Liver (tissue), 3 donors: ENCODE results near the gene TSKU.

Source experiments
- EGR1 ChIP-seq, 2 donors: IDR thresholded peaks; 2 replicates each; pipeline ENCODE4 v1.6.1; 2016 to 2018; ENCODE audit warnings: antibody characterized with exemption in 2 of 2, low read depth in 2 of 2
- GABPA ChIP-seq, 2 donors: IDR thresholded peaks in 1 of 2; conservative IDR thresholded peaks in 1 of 2; 2 replicates each; pipeline ENCODE4 v1.6.1; 2016; ENCODE audit warnings: antibody characterized with exemption in 2 of 2, mild to moderate bottlenecking in 1 of 2, moderate library complexity in 1 of 2
- HNF4A ChIP-seq, 2 donors: conservative IDR thresholded peaks; 2 replicates each; pipeline ENCODE4 v1.6.1; 2016; ENCODE audit warnings: antibody characterized with exemption in 2 of 2, mild to moderate bottlenecking in 2 of 2
- RAD21 ChIP-seq, 2 donors: IDR thresholded peaks; 2 replicates each; pipeline ENCODE4 v1.6.1; 2016; ENCODE audit warnings: antibody characterized with exemption in 2 of 2, mild to moderate bottlenecking in 2 of 2
- TAF1 ChIP-seq: conservative IDR thresholded peaks from 2 replicates; pipeline ENCODE4 v1.6.1; 2016; ENCODE audit warnings: antibody characterized with exemption, mild to moderate bottlenecking
- YY1 ChIP-seq: IDR thresholded peaks from 2 replicates; pipeline ENCODE4 v1.6.1; 2016; ENCODE audit warnings: antibody characterized with exemption, mild to moderate bottlenecking
- TF ChIP-seq, protein P1 (sequence below): fragments of 150-350 bp; IDR thresholded peaks from 2 replicates; pipeline ENCODE4 v1.5.1; 2017; ENCODE audit warnings: improper control_type of control experiment, low read depth, low read length; ENCODE audit not compliant: missing input control
- TF ChIP-seq, protein P2 (sequence below): IDR thresholded peaks from 2 replicates; pipeline ENCODE4 v1.6.1; 2016; ENCODE audit warnings: antibody characterized with exemption, mild to moderate bottlenecking
- TF ChIP-seq, protein P3 (sequence below): IDR thresholded peaks from 2 replicates; pipeline ENCODE4 v1.6.1; 2016; ENCODE audit warnings: antibody characterized with exemption
- TF ChIP-seq, protein P4 (sequence below): IDR thresholded peaks from 2 replicates; pipeline ENCODE4 v1.6.1; 2016; ENCODE audit warnings: antibody characterized with exemption
- donor health status: healthy.
- donor health status: healthy.

DNA sequence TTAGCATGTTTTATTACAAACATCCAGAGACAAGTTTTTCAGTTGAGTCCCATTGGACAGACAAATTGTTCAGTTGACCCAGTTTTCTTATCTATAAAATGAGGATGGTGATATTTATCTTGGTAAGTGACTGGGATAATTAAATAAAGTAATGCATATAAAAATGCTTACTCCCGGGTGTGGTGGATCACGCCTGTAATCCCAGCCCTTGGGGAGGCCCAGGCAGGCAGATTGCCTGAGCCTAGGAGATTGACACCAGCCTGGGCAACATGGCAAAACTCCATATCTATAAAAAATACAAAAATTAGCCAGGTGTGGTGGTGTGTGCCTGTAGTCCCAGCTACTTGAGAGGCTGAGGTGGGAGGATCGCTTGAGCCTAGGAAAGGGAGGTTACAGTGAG is 61.9 kb downstream of the TSKU start:
- TF ChIP-seq, protein P1, sequence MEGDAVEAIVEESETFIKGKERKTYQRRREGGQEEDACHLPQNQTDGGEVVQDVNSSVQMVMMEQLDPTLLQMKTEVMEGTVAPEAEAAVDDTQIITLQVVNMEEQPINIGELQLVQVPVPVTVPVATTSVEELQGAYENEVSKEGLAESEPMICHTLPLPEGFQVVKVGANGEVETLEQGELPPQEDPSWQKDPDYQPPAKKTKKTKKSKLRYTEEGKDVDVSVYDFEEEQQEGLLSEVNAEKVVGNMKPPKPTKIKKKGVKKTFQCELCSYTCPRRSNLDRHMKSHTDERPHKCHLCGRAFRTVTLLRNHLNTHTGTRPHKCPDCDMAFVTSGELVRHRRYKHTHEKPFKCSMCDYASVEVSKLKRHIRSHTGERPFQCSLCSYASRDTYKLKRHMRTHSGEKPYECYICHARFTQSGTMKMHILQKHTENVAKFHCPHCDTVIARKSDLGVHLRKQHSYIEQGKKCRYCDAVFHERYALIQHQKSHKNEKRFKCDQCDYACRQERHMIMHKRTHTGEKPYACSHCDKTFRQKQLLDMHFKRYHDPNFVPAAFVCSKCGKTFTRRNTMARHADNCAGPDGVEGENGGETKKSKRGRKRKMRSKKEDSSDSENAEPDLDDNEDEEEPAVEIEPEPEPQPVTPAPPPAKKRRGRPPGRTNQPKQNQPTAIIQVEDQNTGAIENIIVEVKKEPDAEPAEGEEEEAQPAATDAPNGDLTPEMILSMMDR, result no peak
- TF ChIP-seq TAF1 (no peak), GABPA (IDR thresholded peaks at IDR 0.05 in 1 of 2, conservative IDR thresholded peaks at IDR 0.05 in 1 of 2) (no peak), YY1 (no peak), RAD21 (IDR thresholded peaks at IDR 0.05) (no peak), HNF4A (conservative IDR thresholded peaks at IDR 0.05) (no peak), EGR1 (IDR thresholded peaks at IDR 0.05; ENCODE audit: low read depth in 2 of 2) (no peak)
- TF ChIP-seq, protein P2, sequence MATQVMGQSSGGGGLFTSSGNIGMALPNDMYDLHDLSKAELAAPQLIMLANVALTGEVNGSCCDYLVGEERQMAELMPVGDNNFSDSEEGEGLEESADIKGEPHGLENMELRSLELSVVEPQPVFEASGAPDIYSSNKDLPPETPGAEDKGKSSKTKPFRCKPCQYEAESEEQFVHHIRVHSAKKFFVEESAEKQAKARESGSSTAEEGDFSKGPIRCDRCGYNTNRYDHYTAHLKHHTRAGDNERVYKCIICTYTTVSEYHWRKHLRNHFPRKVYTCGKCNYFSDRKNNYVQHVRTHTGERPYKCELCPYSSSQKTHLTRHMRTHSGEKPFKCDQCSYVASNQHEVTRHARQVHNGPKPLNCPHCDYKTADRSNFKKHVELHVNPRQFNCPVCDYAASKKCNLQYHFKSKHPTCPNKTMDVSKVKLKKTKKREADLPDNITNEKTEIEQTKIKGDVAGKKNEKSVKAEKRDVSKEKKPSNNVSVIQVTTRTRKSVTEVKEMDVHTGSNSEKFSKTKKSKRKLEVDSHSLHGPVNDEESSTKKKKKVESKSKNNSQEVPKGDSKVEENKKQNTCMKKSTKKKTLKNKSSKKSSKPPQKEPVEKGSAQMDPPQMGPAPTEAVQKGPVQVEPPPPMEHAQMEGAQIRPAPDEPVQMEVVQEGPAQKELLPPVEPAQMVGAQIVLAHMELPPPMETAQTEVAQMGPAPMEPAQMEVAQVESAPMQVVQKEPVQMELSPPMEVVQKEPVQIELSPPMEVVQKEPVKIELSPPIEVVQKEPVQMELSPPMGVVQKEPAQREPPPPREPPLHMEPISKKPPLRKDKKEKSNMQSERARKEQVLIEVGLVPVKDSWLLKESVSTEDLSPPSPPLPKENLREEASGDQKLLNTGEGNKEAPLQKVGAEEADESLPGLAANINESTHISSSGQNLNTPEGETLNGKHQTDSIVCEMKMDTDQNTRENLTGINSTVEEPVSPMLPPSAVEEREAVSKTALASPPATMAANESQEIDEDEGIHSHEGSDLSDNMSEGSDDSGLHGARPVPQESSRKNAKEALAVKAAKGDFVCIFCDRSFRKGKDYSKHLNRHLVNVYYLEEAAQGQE, result no peak
- TF ChIP-seq, protein P3, sequence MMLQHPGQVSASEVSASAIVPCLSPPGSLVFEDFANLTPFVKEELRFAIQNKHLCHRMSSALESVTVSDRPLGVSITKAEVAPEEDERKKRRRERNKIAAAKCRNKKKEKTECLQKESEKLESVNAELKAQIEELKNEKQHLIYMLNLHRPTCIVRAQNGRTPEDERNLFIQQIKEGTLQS, result no peak
- TF ChIP-seq, protein P4, sequence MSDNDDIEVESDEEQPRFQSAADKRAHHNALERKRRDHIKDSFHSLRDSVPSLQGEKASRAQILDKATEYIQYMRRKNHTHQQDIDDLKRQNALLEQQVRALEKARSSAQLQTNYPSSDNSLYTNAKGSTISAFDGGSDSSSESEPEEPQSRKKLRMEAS, result no peak
